IMR-90 (cell line): ENCODE measurements around the gene DAND5.

Experiments
- CTCF ChIP-seq: conservative IDR thresholded peaks from 2 replicates; pipeline ENCODE4 v1.5.1; 2012; ENCODE audit warnings: mild to moderate bottlenecking, low read depth, low read length, improper control_type of control experiment
- ELK1 ChIP-seq: fragments of 150-350 bp; IDR thresholded peaks from 2 replicates; pipeline ENCODE4 v1.6.1; 2016; ENCODE audit warnings: low read depth, mild to moderate bottlenecking, low read length, moderate library complexity, borderline replicate concordance

- TF ChIP-seq CTCF (no peak), ELK1 (no peak)
These were observed 15.3 kb downstream of the DAND5 start for GRCh38 chr19:12984683-12985048.
